ACHN (cell line): ENCODE measurements around the gene SLC16A12.
A peak's percentile ranks its signal among the peaks of the same experiment; 100 is the strongest.
"Not testable (repeated sequence)": the region's sequence is repeated elsewhere in the genome, so short reads cannot be mapped to it uniquely, and the experiment has no call there.

Experiments used
- DNase-seq: peaks from one replicate; pipeline ENCODE4 v3.0.0-alpha.2; 2015
- in situ Hi-C: cut with HindIII; loops from 2 replicates; pipeline ENCODE4 v1.10.0; 2017; ENCODE audit warnings: low sequenced_read_pairs, low pct_ligation_motif_present, low pct_unique_long_range_greater_than_20kb

SLC16A12 gene

DNA sequence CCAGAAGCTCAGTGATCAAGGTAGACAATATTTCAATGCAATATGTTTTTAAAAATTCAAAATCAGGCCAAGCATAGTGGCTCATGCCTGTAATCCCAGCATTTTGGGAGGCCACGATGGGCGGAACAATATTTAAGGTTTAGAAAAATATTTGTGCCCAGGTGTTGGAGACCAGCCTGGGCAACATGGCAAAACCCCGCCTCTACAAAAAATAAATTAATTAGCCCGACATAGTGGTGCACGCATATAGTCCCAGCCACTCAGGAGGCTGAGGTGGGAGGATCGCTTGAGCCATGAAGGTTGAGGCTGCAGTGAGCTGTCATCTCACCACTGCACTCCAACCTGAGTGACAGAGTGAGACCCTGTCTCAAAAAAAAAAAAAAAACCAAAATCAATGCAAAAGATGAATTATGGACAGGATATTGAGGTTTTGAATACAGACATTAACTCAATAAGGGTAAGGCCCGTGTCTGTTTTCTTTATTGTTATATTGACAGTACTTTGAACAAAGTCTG lies 121.9 kb downstream of the SLC16A12 start:
- in situ Hi-C loops = loop anchor here (25.0 kb wide), 1 partner anchor 149 kb away; no protein-coding TSS in a partner anchor
- no peak for DNase-seq

DNA sequence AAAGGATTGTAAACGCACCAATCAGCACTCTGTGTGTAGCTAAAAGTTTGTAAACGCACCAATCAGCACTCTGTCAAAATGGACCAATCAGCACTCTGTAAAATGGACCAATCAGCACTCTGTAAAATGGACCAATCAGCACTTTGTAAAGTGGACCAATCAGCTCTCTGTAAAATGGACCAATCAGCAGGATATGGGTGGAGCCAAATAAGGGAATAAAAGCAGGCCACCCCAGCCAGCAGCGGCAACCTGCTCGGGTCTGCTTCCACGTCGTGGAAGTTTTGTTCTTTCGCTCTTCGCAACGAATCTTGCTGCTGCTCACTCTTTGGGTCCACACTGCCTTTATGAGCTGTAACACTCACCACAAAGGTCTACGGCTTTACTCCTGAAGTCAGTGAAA lies 123.1 kb downstream of the SLC16A12 start:
- DNase-seq = not testable (repeated sequence)
- in situ Hi-C loops = loop anchor here (25.0 kb wide), 1 partner anchor 150 kb away; no protein-coding TSS in a partner anchor

DNA sequence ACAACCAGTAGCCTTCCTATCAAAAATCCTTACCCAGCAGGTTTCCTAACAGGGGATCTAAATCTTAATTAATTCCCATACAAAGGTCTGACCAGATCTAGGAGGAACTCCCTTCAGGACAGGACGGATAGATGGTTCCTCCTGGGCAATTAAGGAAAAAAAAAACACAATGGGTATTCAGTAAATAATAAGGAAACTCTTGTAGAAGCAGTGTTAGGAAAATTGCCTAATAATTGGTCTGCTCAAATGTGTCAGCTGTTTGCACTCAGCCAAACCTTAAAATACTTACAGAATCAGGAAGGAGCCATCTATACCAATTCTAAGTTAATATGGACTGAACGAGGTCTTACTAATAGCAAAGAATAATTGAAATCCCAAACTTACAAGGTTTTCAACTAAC lies 124.3 kb downstream of the SLC16A12 start:
- not testable (repeated sequence) for DNase-seq
- in situ Hi-C loops = loop anchor here (25.0 kb wide), 1 partner anchor 151 kb away; no protein-coding TSS in a partner anchor

DNA sequence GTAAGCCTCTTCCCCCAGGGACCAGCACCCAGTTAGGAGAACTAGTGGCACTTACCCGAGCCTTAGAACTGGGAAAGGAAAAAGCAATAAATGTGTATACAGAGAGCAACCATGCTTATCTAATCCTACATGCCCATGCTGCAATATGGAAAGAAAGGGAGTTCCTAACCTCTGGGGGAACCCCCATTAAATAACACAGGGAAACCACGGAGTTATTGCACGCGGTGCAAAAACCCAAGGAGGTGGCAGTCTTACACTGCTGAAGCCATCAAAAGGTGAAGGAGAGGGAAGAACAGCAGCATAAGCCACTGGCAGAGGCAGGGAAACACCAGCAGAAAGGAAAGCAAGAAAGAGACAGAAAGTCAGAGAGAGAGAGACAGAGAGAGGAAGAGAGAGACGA lies 124.8 kb downstream of the SLC16A12 start:
- in situ Hi-C loops = loop anchor here (25.0 kb wide), 1 partner anchor 152 kb away; no protein-coding TSS in a partner anchor

DNA sequence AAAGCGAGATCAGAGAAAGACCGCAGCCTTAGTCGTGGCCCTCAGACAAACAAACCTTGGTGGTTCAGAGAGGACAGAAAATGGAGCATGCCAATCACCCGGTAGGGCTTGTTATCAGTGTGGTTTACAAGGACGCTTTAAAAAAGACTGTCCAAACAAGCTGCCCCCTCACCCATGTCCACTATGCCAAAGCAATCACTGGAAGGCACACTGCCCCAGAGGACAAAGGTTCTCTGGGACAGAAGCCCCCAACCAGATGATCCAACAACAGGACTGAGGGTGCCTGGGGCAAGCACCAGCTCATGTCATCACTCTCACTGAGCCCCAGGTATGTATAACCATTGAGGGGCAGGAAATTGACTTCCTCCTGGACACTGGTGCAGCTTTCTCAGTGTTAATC lies 126.1 kb downstream of the SLC16A12 start:
- in situ Hi-C loops = loop anchor here (25.0 kb wide), 1 partner anchor 153 kb away; no protein-coding TSS in a partner anchor
- not testable (repeated sequence) for DNase-seq

More for the DNA sequence above, 124.8 kb downstream of the SLC16A12 start:
- DNase-seq = not testable (repeated sequence)

DNA sequence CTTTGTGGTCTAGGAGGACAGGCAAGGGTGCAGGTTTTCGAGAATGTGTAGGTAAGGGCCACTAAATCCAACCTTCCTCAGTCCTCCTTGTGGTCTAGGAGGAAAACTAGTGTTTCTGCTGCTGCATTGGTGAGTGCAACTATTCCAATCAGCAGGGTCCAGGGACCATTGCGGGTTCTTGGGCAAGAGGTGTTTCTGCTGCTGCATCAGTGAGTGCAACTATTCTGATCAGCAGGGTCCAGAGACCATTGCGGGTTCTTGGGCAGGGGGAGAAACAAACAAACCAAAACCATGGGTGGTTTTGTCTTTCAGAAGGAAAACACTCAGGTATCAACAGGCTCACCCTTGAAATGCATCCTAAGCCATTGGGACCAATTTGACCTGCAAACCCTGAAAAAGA lies 127.6 kb downstream of the SLC16A12 start:
- DNase-seq = not testable (repeated sequence)
- in situ Hi-C loops = loop anchor here (25.0 kb wide), 1 partner anchor 155 kb away; no protein-coding TSS in a partner anchor

DNA sequence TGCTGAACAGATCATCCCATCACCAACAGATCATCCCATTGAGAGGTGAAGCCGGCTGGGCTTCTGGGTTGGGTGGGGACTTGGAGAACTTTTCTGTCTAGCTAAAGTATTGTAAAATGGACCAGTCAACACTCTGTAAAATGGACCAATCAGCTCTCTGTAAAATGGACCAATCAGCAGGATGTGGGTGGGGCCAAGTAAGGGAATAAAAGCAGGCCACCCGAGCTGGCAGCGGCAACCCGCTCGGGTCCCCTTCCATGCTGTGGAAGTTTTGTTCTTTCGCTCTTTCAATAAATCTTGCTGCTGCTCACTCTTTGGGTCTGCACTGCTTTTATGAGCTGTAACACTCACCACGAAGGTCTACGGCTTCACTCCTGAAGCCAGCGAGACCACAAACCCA lies 129.2 kb downstream of the SLC16A12 start:
- in situ Hi-C loops = loop anchor here (25.0 kb wide), 1 partner anchor 156 kb away; no protein-coding TSS in a partner anchor
- not testable (repeated sequence) for DNase-seq

DNA sequence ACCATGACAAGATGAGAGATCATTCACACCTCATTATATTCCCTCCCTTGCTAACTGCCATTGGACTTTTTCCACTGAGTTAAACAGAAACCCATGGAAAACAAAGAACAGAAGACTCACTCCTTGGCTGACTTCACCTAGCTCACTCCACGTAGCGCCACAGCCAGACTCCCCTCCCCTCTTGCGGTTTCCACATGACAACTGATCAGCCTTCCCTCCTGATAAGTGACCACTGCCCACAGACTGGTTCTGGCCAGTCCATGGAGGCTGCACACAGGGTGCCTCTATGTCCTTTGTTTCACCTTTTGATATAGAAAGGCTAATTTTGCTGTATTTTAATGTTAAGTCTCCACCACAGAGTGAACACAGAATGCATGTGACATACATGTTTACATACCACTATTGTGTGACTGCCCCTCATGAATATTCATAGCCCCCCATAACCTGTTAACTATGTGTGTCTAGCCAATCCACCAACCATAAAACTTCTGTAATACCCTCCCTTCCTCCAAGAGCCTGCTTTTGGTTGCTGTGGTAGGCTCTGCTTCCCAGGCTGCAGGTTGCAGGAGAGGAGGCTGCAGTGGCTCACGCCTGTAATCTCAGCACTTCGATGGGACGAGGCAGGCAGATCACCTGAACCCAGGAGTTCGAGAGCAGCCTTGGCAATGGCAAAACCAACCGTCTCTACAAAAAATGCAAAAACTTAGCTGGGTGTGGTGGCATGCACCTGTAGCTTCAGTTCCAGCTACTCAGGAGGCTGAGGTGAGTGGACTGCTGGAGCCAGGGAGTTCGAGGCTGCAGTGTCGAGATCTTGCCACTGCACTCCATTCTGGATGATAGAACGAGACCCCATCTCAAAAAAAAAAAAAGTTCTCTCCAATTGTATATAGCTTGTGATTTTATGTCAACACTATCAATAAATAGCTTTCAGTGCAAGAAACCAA lies 131.0 kb downstream of the SLC16A12 start:
- DNase-seq = no peak
- in situ Hi-C loops = loop anchor here (25.0 kb wide), 1 partner anchor 158 kb away; no protein-coding TSS in a partner anchor

DNA sequence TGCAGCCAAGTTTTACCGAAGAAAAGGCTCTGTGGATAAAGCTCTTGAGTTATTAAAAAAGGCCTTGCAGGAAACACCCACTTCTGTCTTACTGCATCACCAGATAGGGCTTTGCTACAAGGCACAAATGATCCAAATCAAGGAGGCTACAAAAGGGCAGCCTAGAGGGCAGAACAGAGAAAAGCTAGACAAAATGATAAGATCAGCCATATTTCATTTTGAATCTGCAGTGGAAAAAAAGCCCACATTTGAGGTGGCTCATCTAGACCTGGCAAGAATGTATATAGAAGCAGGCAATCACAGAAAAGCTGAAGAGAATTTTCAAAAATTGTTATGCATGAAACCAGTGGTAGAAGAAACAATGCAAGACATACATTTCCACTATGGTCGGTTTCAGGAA lies 132.4 kb downstream of the SLC16A12 start:
- no peak for DNase-seq
- in situ Hi-C loops = loop anchor here (25.0 kb wide), 1 partner anchor 159 kb away; no protein-coding TSS in a partner anchor

DNA sequence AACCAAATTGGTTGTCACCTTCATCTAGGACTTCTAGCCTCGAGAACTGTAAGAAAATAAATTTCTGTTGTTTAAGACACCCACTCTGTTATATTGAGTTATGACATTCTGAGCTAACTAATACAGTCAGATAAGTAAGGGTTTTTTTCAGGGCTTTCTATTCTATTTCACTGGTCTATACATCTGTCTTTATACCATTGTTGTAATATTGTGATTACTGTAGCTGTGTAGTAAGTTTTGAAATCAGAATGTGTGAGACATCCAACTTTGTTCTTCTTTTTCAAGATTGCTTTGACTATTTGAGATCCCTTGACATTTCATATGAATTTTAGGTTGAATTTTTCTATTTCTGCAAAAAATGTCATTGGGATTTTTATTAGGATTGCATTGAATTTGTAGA lies 135.4 kb downstream of the SLC16A12 start:
- in situ Hi-C loops = loop anchor here (25.0 kb wide), 1 partner anchor 162 kb away; no protein-coding TSS in a partner anchor
- no peak for DNase-seq

DNA sequence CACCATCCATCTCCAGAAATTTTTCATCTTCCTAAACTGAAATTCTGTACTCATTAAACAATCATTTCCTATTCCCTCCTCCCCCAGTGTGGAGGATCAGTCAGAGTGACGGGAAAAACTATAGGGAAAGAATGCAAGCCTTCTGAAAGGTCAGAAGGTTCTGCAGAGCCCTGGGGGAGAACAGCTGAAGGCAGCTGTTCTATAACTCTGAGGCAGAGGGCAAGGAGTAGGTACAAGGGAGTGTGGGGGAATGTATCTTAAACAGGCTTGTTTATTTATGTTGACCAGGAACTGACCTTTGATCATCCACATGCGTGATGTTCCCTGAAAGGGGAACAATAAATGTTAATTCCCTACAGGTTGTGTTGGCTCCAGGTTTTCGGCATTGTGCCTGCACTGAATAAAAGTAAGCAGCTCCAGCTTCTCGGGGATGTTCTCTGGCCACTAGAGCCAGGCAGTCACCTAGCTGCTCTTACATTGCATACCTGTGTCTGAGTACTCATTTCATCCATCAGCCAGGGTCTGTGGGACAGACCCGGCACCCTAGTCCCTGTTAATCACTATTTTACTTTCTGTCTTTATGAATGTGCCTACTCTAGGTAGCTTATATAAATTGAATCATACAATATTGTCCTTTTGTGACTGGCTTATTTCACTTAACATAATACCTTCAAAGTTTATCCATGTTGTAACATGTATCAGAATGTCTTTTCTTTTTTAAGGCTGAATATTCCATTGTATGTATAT lies 137.2 kb downstream of the SLC16A12 start:
- in situ Hi-C loops = no loop called here
- no peak for DNase-seq

DNA sequence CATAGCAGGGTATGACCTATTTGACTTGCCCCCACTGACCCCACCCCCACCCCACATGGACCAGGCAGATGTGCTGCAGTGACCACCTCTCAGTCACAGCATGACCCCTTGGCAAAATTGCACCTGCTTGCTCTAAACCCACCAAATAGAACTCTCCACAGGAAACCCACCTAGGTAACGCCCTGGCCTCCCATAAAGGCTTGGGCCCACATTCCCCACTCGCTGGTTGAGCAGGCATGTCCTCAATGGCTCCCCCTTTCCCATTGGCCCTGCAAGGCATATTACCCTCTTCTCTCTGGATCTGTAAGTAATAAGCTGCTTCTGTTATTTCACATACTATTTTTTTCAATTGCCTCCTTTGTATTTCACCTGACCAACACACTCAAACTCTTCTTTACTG lies 140.3 kb downstream of the SLC16A12 start:
- no peak for DNase-seq
- in situ Hi-C loops = no loop called here

DNA sequence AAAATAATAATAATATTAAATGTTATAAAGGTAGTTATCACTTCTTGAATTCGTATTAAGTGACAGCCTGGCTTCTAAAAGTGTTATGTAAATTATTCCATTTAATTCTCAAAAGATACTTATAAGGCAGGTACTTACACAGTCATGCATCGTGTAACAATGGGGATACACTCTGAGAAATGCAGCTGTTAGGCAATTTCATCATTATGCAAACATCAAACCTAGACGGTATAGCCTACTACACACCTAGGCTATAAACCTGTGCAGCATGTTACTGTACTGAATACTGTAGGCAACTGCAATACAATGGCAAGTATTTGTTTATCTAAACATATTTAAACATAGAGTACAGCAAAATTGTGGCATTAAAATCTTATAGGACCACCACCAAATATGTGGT lies 141.5 kb downstream of the SLC16A12 start:
- in situ Hi-C loops = no loop called here

DNA sequence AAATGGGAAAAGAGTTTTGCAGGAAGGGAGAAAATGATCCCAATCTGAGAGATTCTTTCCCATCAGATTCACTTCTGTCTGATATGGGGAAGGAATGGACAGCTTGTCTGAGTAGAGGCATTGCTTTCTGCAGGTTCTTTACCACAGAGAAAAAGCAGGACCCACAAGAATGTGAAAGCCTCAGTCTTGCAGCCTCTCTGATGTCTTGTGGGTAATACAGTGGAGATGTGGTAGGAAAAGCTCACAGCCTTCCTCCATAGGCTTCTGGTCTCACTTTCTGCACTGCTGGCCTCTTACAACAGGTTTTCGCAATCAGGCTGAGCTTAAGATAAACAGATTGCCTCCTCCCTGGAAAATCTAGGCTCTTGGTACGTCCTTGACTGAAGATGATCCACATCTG lies 142.4 kb downstream of the SLC16A12 start:
- in situ Hi-C loops = no loop called here
- peak; percentile 57 for DNase-seq

More for the DNA sequence above, 141.5 kb downstream of the SLC16A12 start:
- no peak for DNase-seq

DNA sequence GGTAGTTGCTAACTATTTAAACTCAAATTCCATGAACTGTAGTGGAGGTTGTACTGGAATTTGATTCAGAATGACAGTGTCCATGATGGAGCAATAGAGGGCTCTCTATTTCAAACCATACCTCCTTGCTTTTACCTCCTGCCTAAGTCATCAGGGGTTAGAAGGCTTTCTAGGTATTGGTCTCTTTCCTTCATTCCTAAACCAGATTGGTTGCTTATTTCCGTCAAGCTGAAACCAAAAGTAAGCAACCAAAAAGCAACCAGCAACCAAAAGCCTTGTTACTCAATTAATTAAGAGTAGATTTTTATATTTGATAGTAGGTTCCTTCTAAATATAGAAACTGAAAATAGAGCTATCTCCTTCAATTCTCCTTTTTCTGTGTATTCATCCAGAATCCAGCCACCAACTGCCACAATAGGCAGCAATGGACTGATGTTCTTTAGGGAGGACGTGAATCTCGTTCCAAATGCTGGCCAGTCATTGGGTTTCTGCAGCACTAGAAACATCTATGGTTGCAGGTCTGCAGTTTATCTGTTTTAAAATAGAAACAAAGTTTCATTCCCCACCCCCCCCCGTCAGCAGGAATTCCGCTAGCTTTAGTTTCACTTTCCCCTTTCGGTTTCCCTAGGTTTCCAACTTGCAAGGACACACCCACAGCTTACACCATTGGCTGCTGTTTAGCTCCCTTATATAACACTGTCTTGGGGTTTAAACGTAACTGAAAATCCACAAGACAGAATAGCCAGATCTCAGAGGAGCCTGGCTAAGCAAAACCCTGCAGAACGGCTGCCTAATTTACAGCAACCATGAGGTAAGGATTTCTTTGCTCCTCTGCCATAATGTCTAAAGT lies 143.3 kb downstream of the SLC16A12 start, which contains the start of gene IFIT1:
TSS of gene IFIT1 (plus strand) at position 717 of the 850 bp plus-strand sequence. CDS start at position 807, 90 bp downstream.
- DNase-seq = peak; percentile 95

DNA sequence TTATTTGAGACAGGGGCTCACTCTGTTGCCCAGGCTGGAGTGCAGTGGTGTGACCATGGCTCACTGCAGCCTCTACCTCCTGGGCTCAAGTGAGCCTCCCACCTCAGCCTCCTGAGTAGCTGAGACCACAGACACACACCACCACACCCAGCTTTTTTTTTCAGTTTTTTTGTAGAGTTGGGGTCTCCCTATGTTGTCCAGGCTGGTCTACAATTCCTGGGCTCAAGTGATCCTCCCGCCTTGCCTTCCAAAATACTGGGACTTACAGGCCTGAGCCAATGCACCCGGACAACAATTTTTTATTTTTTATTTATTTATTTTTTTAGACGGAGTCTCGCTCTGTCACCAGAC lies 144.2 kb downstream of the SLC16A12 start:
- DNase-seq, in situ Hi-C loops: not testable (repeated sequence)

More for the DNA sequence above, 143.3 kb downstream of the SLC16A12 start, which contains the start of gene IFIT1:
- in situ Hi-C loops = no loop called here

DNA sequence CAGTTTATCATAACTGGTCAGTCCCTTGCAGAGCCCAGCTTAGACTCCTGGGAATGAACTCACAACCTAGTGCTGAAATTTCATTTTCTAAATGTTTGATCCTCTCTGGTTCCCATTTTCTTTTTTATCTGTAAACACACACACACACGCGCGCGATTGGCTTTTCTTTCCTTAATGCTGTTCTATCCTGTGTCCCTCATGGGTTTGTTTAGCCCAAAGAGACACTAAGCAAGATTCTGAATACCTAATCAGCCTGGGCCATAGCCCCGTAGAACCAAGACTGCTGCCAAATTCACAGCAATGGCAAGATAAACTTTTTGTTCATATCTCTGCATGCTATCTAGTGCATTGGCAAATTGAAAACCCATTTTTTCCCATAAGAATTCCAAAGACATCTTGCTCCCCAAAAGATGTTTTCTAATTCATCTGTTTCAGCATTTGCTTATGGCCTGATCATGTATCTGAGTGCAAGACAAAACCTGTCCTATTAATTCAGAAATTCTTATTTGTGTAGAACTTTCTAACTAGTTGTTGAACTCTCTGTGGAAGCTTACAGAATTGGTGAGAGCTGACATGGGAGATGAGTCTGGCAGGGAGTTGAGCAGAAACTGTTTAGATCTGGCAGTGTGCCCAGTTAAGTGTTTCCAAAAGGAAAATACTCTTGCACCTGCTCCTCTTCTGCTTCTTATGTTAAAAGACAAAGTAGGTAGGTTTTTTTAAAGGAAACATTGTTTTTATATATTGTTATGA lies 144.7 kb downstream of the SLC16A12 start:
- in situ Hi-C loops = no loop called here
- no peak for DNase-seq
